ENCODE results near the gene TMC8.

TMC8 gene

GRCh38 chr17:78105551-78105950, 25.0 kb upstream of the TMC8 start:
- DNase-seq (ENCODE audit: insufficient read length, low spot score) = no peak
- TF ChIP-seq POLR2A (IDR thresholded peaks at IDR 0.05; ENCODE audit: low read depth, low read length) = no peak
- FAIRE-seq = no peak

DNA sequence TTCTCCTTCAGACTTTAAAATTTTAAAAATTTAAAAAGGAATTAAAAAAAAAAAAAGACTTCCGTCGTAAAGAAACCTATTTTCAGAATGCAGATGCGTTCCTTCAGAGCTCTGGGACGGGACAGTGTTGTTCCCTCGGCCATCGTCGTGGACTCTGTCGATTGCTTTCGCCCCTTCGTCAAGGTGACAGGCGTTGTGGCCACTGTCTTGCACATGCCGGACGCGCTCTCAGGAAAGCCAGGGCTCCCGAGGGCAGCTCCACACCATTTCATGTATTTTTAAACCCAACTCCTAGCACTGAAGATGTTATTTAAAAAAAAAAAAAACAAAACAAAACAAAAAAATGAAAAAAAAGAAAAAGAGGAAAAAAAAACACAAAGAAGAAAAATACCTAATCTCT, 24.4 kb upstream of the TMC8 start:
- TF ChIP-seq POLR2A (IDR thresholded peaks at IDR 0.05; ENCODE audit: low read depth, low read length) = no peak

DNA sequence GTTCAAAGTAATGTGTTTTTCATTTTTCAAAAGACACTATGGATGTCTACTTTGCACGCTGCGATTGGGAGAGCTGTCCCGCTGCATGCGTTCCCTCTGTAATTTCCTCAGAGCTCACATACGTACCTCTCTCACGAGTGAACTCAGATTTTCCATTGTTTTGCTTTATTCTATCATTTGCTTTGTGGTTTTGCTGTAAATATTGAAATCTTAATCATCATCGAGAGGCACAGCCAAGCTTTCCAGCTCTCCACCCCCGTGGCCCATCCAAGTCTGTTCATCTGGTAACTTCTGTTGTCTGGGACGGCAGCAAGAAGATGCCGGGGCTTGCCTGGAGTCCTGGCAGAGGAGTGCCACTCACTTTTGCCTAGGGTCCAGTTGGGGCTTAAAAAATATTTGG, 23.1 kb upstream of the TMC8 start:
- no peak for TF ChIP-seq POLR2A (IDR thresholded peaks at IDR 0.05; ENCODE audit: low read depth, low read length)
- no peak for FAIRE-seq
- no peak for DNase-seq (ENCODE audit: insufficient read length, low spot score)

More for the DNA sequence above, 24.4 kb upstream of the TMC8 start:
- FAIRE-seq (no peak), DNase-seq (ENCODE audit: insufficient read length, low spot score) (no peak)

GRCh38 chr17:78107976-78108725, 22.4 kb upstream of the TMC8 start:
- DNase-seq (ENCODE audit: insufficient read length, low spot score) (no peak), FAIRE-seq (no peak)
- no peak for TF ChIP-seq POLR2A (IDR thresholded peaks at IDR 0.05; ENCODE audit: low read depth, low read length)

DNA sequence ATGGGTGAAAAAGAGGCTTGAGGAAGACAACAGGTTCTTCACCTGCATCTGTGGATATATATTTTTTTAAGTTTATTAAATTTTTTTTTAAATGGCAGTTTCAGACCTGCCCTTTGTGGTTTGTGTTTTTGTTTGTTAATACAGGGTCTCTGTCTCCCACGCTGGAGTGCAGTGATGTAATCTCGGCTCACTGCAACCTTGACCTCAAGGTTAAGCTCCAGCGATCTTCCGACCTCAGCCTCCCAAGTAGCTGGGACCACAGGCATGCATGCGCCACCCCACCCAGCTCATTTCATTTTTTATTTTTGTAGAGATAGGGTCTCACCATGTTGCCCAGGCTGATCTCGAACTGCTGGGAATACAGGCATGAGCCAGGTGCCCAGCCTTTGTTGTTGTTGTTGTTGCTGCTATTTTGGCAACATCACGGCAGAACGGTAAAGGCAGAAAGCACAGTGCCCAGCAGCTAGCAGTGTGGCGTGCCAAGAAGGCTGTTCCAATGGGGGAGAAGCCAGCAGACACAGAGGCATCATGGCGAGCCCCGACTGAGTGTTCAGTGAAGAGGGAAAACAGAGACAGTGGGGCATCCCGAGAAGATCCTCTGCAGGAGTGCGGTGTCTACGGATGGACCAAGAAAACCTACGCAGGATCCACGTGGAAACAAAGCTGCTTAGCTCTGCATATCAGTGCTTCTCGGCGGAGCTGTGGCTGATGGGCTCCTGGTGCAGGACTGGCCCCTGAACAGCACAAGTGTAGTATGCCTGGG, 21.7 kb upstream of the TMC8 start:
- no peak for TF ChIP-seq POLR2A (IDR thresholded peaks at IDR 0.05; ENCODE audit: low read depth, low read length)
- DNase-seq (ENCODE audit: insufficient read length, low spot score) (no peak), FAIRE-seq (no peak)

- DNase-seq (ENCODE audit: insufficient read length, low spot score) = no peak
- no peak for FAIRE-seq
- no peak for TF ChIP-seq POLR2A (IDR thresholded peaks at IDR 0.05; ENCODE audit: low read depth, low read length)
Measured at GRCh38 chr17:78109489-78109761, 21.1 kb upstream of the TMC8 start.

DNA sequence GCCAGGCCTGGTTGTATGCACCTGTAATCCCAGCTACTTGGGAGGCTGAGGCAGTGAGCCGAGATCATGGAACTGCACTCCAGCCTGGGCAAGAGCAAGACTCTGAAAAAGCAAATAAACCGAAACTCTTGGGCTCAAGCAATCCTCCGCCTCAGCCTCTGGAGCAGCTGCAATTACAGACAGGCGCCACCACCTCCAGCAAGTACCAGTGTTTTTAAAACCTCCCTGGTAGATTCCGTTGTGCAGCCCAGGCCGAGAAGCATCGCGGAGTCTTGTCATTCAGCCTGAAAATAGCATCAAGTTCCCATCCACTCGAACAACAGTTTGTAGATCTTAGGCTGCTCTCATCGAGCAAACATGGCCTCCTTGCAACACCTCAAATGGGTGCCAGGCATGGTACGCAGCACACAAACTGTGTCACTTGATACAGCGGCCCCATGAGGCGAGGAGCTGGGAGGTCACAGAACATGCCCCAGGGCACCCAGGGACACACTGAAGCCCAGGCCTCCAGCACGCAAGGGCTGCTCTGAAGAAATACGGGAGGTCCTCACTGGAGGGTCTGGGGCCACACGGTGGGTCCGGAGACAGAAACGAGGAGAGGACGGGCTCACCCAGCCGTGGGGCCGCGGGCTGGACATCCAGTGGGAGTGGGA, 20.1 kb upstream of the TMC8 start:
- no peak for FAIRE-seq
- DNase-seq (ENCODE audit: insufficient read length, low spot score) = no peak
- no peak for TF ChIP-seq POLR2A (IDR thresholded peaks at IDR 0.05; ENCODE audit: low read depth, low read length)

DNA sequence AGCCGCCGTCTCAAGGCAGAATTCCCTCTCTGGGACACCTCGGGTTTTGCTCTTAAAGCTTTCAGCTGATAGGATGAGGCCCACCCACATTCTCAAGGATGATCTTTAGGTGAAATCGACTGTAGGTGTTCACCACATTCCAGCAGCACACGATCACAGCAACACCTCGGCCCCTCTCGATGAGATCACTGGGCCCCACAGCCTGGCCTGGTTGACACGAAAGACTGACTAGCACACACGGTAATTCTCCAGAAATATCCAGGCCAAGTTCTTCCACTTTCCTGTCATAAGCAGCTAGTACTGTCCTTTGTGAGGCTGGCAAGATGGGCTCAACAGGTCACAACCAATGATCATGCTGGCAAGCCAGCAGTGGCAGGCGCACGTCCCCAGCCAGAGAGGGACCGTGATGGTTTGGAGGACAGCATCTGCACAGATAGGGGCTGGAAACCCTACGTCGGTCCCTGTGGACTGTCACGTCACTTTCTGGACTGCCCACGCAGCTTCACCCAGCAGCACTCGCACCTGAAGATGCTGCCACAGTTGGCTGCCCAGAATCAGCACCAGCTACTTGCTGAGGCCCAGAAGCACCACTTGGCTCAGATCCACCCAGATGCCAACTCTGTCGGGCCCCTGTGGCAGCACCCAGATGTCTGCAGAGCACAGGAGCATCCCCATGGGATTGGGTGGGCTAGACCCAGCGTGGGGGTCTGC, 19.4 kb upstream of the TMC8 start:
- no peak for FAIRE-seq
- no peak for DNase-seq (ENCODE audit: insufficient read length, low spot score)
- TF ChIP-seq POLR2A (IDR thresholded peaks at IDR 0.05; ENCODE audit: low read depth, low read length) = no peak

DNA sequence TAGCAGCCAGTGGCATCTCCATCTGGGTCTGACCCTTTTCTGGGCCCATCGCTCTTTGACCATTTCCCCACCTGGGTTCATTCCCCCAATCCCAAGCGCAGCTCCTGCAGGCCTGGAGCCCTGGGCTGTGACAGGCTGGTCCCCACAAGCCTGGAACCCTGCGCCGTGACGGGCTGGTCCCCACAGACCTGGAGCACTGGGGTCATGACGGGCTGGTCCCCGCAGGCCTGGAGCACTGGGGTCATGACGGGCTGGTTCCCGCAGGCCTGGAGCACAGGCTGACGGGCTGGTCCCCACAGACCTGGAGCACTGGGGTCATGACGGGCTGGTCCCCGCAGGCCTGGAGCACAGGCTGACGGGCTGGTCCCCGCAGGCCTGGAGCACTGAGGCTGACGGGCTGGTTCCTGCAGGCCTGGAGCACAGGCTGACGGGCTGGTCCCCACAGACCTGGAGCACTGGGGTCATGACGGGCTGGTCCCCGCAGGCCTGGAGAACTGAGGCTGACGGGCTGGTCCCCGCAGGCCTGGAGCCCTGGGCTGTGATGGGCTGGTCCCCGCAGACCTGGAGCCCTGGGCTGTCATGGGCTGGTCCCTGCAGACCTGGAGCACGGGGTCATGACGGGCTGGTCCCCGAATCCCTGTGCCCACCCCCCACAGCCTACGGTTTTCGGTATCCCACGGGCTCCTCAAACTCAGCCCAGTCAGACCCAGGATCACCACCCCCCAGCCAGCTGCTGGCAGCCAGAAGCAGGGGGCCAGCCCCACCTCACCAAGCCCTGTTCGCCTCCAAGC, 18.6 kb upstream of the TMC8 start:
- DNase-seq (ENCODE audit: insufficient read length, low spot score) (no peak), FAIRE-seq (no peak)
- no peak for TF ChIP-seq POLR2A (IDR thresholded peaks at IDR 0.05; ENCODE audit: low read depth, low read length)

DNA sequence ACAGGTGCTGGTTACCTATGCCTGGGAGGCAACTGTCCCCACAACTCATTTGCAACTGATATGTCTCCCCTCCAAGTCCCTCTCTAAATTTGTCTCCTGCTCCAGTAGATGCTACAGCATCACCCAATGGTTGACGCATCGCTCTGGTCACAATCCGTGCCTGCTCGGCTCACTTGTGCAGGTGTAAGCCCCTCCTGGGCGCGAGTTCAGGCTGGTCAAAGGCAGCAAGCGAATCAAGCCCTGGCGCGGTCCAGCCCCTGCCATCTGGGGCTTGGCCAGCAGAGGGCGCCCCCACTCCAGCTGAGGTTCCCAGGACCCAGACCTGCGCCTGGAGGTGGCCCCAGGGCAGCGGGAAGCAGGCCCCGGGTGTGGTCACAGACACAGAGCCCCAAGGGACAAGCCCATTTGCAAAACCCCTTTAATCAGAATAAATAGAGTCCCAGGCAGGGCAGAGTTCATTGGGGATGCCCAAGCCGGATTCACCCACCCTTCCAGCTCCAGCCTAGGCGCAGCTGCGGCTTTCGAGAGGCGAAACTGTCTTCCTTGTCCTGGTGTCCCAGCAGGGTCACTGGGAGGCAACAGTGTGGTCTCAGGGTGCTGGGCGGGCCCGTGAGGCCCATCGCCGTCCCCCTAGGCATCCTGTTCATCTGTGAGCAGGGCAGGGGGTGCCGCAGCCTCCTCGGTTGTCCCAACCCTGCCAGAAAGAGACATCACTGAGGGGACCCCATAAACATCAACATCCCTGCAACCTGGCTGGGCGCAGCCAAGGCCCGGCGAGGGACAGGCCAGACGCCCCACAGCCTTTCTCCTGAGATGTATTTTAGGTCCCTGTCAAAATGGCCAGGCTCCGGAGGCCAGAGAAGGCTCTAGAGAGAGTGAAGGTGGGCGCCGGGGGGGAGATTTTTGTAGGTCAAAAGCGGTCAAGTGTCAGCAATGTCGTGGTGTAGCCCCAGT, 17.8 kb upstream of the TMC8 start:
- peak; percentile 96 for DNase-seq (ENCODE audit: insufficient read length, low spot score)
- FAIRE-seq = no peak
- TF ChIP-seq POLR2A (IDR thresholded peaks at IDR 0.05; ENCODE audit: low read depth, low read length) = no peak

DNA sequence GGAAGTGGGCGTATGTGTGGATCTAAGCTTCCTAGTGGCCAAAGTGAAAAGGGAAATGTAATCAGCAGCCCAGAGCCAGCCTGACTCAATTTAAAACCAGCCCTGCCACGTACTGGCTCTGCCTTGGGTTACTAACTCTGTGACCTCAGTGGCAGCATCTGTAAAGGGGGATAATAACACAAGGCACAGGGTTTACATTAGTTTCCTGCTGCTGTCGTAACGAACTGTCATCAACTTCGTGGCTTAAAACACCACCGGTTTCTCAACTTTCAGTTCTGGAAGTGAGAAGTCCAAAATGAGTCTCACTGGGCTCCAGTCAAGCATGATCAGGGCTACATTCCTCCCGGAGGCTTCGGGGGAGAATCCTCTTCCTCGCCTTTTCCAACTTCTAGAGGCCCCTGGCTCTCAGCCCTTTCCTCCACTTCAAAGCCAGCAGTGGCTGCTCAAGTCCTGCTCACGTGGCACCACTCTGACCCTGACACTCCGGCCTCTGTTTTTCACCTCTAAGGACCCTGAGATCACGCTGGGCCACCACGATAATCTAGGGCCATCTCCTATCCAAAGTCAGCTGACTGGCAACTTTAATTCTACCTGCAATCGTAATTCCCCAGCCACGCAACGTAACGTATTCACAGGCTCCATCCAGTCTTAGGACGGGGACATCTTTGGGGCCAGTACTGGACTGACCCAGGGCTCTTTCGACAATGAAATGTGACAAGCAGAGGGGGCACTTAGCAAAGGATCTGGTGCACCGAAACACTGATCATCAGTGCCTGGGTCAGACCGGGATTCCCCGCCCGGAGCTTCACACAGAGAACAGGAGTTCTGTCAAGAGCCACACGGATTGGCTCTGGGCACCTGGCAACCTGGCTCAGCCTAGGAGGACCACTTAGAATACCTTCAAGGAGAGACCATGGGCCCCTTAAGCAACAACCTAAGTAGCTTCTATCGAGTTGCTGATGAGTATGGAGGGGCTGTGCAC, 16.5 kb upstream of the TMC8 start:
- DNase-seq (ENCODE audit: insufficient read length, low spot score) (no peak), FAIRE-seq (no peak)
- TF ChIP-seq POLR2A (IDR thresholded peaks at IDR 0.05; ENCODE audit: low read depth, low read length) = no peak

Measured in H54 (cell line).